Measurements from ENCODE around the gene ZFR.

ZFR gene

GRCh38 chr5:32309761-32310160, 134.8 kb downstream of the ZFR start:
- Mint-ChIP-seq H3K27ac (peak overlapping the region; percentile 31), H3K9me3 (peaks cover 0 to 1% of the 10 kb centered on the region in 2 donors), H3K4me1 (peaks cover 30 to 55% of the 10 kb centered on the region in 2 donors), H3K27me3 (no peaks in the 10 kb centered on the region), H3K4me3 (peak overlapping the region in 1 of 2 donors; percentile 15), H3K36me3 (peaks cover 14 to 36% of the 10 kb centered on the region in 2 donors)
- ATAC-seq (replicated peaks) = no peak
- no peak for DNase-seq

- ATAC-seq (replicated peaks) (no peak), DNase-seq (no peak)
- peaks cover 0 to 1% of the 10 kb centered on the region in 2 donors for H3K9me3 Mint-ChIP-seq
- peak overlapping the region in 1 of 2 donors; percentile 8 for H3K4me3 Mint-ChIP-seq
- H3K36me3 Mint-ChIP-seq = peaks cover 14 to 39% of the 10 kb centered on the region in 2 donors
- no peaks in the 10 kb centered on the region for H3K27me3 Mint-ChIP-seq
- H3K4me1 Mint-ChIP-seq = peaks cover 33 to 64% of the 10 kb centered on the region in 2 donors
- H3K27ac Mint-ChIP-seq = peak overlapping the region; percentile 14
Observed at GRCh38 chr5:32308946-32309345, 135.6 kb downstream of the ZFR start.

GRCh38 chr5:32307769-32308194, 136.8 kb downstream of the ZFR start:
- Mint-ChIP-seq H3K27ac (no peak overlapping the region), H3K36me3 (peaks cover 14 to 39% of the 10 kb centered on the region in 2 donors), H3K27me3 (no peaks in the 10 kb centered on the region), H3K4me1 (peaks cover 41 to 75% of the 10 kb centered on the region in 2 donors), H3K4me3 (no peak overlapping the region), H3K9me3 (peaks cover 0 to 1% of the 10 kb centered on the region in 2 donors)
- ATAC-seq (replicated peaks) (no peak), DNase-seq (no peak)

GRCh38 chr5:32304622-32305021, 139.9 kb downstream of the ZFR start:
- ATAC-seq (replicated peaks) (no peak), DNase-seq (no peak)
- Mint-ChIP-seq H3K27ac (peak overlapping the region; percentile 63), H3K4me3 (no peak overlapping the region), H3K9me3 (no peaks in the 10 kb centered on the region), H3K36me3 (peaks cover 15 to 34% of the 10 kb centered on the region in 2 donors), H3K4me1 (peaks cover 37 to 77% of the 10 kb centered on the region in 2 donors), H3K27me3 (no peaks in the 10 kb centered on the region)

Measured in stimulated activated naive B cell treated with anti-CD40 and anti-IgM and Interleukin-4, amounts not matched to agents 10 μg/mL and 1 μg/mL and 100 μg/mL, for 72 hours (primary cell).